HG03520 (cell line): Measurements from ENCODE around the gene GIPC1.

ENCODE experiments used
- ATAC-seq: cut with Tn5 transposase; IDR thresholded peaks from one replicate; pipeline ENCODE4 v1.9.1; 2021; ENCODE audit warnings: mild to moderate bottlenecking, moderate library complexity; ENCODE audit not compliant: unreplicated experiment

GIPC1 gene

GRCh38 chr19:14441041-14441938 is 54.6 kb downstream of the GIPC1 start:
- ATAC-seq = no peak

DNA sequence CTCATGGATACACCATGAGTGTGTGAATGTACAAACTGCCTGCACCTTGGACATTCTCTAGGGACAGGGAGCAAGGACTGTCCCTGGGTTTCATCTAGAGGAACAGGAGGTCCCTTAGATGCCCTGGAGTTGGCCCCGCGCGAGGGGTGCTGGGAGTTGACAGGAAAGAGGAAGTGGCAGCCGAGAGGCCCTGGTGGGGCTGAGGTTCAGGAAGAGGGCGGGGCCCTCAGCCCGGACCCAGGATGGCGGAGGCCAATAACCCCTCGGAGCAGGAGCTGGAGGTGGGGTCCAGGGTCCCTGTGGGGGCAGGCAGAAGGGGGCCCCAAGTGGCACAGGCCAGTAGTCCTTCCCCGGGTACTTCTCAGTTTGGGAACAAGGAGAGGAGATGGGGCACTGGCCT is 55.9 kb downstream of the GIPC1 start:
- ATAC-seq = no peak

- ATAC-seq = no peak
Observed at GRCh38 chr19:14439014-14439413, 56.9 kb downstream of the GIPC1 start.

DNA sequence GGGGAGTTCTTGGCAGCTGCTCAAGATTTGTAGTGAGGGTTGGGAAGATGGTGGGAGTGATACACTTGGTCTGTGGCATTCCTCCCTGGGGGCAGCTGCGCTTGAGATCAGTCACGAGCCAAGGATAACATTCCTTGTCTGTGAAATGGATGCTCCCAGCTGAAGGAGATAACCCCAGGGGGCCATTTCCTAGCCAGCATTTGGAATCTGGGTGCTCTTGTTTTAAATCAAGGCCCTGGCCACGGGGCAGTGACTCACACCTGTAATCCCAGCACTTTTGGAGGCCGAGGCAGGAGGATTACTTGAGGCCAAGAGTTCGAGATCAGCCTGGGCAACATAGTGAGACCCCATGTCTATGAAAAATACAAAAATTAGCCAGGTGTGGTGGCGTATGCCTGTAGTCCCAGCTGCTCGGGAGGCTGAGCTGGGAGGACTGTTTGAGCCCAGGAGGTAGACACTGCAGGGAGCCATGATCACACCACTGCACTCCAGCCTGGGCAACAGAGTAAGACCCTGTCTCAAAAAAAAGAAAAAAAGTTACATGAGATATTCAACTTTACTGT is 58.3 kb downstream of the GIPC1 start:
- no peak for ATAC-seq

- ATAC-seq = no peak
Observed at GRCh38 chr19:14435320-14436050, 60.4 kb downstream of the GIPC1 start.

- ATAC-seq = no peak
Observed at GRCh38 chr19:14434543-14435319, 61.2 kb downstream of the GIPC1 start.

- no peak for ATAC-seq
Observed at GRCh38 chr19:14433554-14434501, 62.1 kb downstream of the GIPC1 start.

DNA sequence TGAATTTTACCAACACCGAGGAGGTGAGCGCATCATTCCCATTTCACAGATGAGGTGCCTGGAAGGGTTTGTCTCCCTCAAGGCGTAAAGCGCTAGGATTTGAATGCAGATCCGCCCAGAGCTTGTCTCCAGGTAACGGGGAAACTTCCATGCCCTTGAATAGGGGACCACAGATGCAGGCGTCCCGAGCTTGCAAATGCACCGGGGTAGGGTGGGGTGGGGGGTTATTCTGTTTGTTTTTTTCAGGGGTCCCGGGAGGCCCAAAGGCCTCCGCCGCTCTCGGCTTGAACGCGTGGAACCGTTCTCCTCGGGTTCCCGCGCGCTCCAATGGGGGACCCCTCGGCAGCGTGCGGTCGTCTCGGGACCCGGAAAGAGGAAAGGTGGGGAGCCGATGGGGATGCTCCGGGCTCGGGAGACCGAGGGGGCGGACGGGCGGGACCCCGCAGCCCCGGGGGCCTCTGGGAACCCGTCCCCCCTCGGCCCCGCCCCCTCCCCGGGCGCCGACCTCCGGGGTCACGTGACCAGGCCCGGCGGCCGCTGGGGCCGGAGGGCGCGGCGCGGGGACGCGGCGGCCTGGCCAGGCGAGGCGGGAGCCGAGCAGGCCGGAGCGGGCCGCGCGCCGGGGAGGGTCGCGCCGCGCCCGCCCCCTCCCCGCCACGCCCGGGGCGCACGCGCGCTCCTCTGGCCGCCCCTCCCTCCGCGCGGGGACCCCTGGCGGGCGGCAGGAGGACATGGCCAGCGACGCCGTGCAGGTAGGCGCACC is 63.0 kb downstream of the GIPC1 start, which contains the start of gene PKN1:
TSS of gene PKN1 (plus strand) at position 516 of the 763 bp plus-strand sequence. CDS start at position 732, 216 bp downstream.
- ATAC-seq = no peak

DNA sequence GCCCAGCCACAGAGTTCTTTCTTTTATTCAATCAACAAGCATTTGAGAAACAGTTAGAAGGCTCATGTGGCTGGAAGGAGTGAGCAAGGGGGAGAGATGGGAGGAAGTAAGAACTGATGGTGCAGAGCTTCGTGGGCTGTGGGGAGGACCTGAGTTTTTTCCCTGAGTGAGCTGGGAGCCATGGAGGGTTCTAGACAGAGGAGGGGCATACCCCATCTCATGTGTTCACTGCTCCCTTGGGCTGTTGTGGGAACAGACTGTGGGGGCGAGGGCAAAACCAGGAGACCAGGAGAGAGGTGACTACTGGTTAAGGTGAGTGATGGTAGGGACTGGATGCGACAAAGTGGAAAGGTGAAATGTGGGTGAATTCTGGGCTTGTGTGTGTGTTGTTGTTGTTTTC is 65.2 kb downstream of the GIPC1 start:
- no peak for ATAC-seq

GRCh38 chr19:14428882-14429416 is 67.0 kb downstream of the GIPC1 start:
- no peak for ATAC-seq
